Body of pancreas (tissue), 4 donors: Measurements from ENCODE around the gene HES6. TPM values are rescaled to one million over a fixed set of nuclear protein-coding genes. Genes with fewer than 3 reads are reported as not detected.

Experiments used
- ATAC-seq: fragments of 150-250 bp; one replicate; pipeline ENCODE4 v1.9.1; 2016
- DNase-seq, 4 donors: peaks; one replicate each; pipeline ENCODE4 v3.0.0-alpha.2; 2019
- H3K27ac ChIP-seq, 4 donors: fragments of 200-600 bp; sonication (generic); 1 replicate in 3 of 4; 2 replicates in 1 of 4; pipeline versions ENCODE4 v1.5.1 to v1.6.1; 2016 to 2019; ENCODE audit warnings: mild to moderate bottlenecking in 1 of 4, mixed read lengths in 1 of 4, moderate library complexity in 1 of 4
- H3K27me3 ChIP-seq, 2 donors: fragments of 200-600 bp; sonication (generic); one replicate each; pipeline ENCODE4 v1.6.0; 2016; ENCODE audit warnings: mild to moderate bottlenecking in 1 of 2
- H3K36me3 ChIP-seq, 2 donors: fragments of 200-600 bp; sonication (generic); replicated peaks in 1 of 2; 2 replicates each; pipeline ENCODE4 v1.5.1; 2016; ENCODE audit warnings: low read depth in 2 of 2; ENCODE audit not compliant: insufficient read depth in 1 of 2
- H3K4me1 ChIP-seq: fragments of 200-600 bp; sonication (generic); one replicate; pipeline ENCODE4 v1.6.0; 2016
- H3K4me3 ChIP-seq, 2 donors: fragments of 200-600 bp; sonication (generic); 1 replicate in 1 of 2; 2 replicates in 1 of 2; pipeline ENCODE4 v1.5.1; 2016 to 2019
- H3K9me3 ChIP-seq, 3 donors: fragments of 200-600 bp; sonication (generic); 1 replicate in 2 of 3; 2 replicates in 1 of 3; pipeline ENCODE4 v1.5.1; 2016
- POLR2A ChIP-seq, 3 donors: fragments of 450-650 bp; IDR thresholded peaks; one replicate each; pipeline ENCODE4 v1.6.1; 2016; ENCODE audit warnings: antibody characterized with exemption in 3 of 3, mild to moderate bottlenecking in 2 of 3
- WGBS, 2 donors: methylation state at CpG; one replicate each; pipeline ENCODE4 v1.1.5; 2017; 5-methylcytosine and 5-hydroxymethylcytosine counted together
- intact Hi-C: fragments of 100-400 bp; cut with DNase I; formaldehyde crosslinking; loops from one replicate; pipeline ENCODE4 v1.15.1; 2023
- total RNA-seq, 2 donors: library from RNA; depleted of rRNA; stranded (reverse); fragments of >200 nt; gene quantifications; one replicate each; pipeline ENCODE4 v1.1.0, GENCODE V29; 2016
- TF ChIP-seq, protein P1 (sequence below), 7 experiments: fragments of 450-650 bp in 4 of 7; fragments of 200-600 bp in 3 of 7; sonication (generic) in 3 of 7; IDR thresholded peaks; one replicate each; pipeline ENCODE4 v1.5.1; 2016 to 2019; ENCODE audit warnings: antibody characterized with exemption in 7 of 7

Gene HES6
- total RNA-seq, 2 donors from 2014 or later: 15.5 to 29.3 TPM

DNA sequence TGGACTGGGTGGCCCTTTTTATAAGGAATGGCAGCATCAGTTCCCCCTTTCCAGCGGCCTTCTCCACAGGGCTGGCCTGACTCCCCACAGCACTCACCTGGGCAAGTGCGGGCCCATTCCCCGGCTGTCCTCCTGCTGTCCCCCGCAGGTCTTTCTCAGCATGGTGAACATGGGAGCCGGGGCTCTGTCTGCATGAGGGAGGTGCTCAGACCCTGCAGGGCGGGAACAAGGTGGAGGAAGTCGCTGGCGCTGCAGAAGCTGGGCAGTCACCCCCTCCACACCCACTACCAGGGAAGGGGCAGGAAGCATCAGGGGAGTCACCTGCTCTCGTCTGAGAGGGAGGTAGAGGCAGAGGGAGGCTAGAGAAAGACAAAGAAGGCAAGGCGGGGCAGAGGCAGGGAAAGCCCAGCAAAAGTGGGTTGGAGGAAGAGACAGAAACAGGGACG is 12.2 kb downstream of the HES6 start:
- H3K4me1 ChIP-seq: peaks cover 44% of the 10 kb centered on the region
- no peak for TF ChIP-seq POLR2A (IDR thresholded peaks at IDR 0.05)
- TF ChIP-seq, protein P1, sequence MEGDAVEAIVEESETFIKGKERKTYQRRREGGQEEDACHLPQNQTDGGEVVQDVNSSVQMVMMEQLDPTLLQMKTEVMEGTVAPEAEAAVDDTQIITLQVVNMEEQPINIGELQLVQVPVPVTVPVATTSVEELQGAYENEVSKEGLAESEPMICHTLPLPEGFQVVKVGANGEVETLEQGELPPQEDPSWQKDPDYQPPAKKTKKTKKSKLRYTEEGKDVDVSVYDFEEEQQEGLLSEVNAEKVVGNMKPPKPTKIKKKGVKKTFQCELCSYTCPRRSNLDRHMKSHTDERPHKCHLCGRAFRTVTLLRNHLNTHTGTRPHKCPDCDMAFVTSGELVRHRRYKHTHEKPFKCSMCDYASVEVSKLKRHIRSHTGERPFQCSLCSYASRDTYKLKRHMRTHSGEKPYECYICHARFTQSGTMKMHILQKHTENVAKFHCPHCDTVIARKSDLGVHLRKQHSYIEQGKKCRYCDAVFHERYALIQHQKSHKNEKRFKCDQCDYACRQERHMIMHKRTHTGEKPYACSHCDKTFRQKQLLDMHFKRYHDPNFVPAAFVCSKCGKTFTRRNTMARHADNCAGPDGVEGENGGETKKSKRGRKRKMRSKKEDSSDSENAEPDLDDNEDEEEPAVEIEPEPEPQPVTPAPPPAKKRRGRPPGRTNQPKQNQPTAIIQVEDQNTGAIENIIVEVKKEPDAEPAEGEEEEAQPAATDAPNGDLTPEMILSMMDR (IDR thresholded peaks at IDR 0.05): no peak
- H3K36me3 ChIP-seq: no peaks in the 10 kb centered on the region
- H3K27ac ChIP-seq: no peak overlapping the region
- H3K4me3 ChIP-seq: no peak overlapping the region
- H3K9me3 ChIP-seq: no peaks in the 10 kb centered on the region
- intact Hi-C loops: no loop called here
- no peaks in the 10 kb centered on the region for H3K27me3 ChIP-seq
- DNase-seq (no peak), ATAC-seq (no peak)
- 90 to 96% methylated on average over 9 to 11 of the region's 11 CpGs for WGBS, 2 donors

- no peaks in the 10 kb centered on the region for H3K9me3 ChIP-seq
- DNase-seq (no peak), ATAC-seq (no peak)
- intact Hi-C loops: no loop called here
- H3K4me1 ChIP-seq: peaks cover 44% of the 10 kb centered on the region
- 87 to 90% methylated on average over 6 to 8 of the region's 8 CpGs for WGBS, 2 donors
- H3K27me3 ChIP-seq: no peaks in the 10 kb centered on the region
- no peak overlapping the region for H3K27ac ChIP-seq
- H3K4me3 ChIP-seq: no peak overlapping the region
- TF ChIP-seq, protein P1 (IDR thresholded peaks at IDR 0.05): no peak
- TF ChIP-seq POLR2A (IDR thresholded peaks at IDR 0.05): no peak
- H3K36me3 ChIP-seq: no peaks in the 10 kb centered on the region
Measured at GRCh38 chr2:238226698-238227586, 12.9 kb downstream of the HES6 start.

DNA sequence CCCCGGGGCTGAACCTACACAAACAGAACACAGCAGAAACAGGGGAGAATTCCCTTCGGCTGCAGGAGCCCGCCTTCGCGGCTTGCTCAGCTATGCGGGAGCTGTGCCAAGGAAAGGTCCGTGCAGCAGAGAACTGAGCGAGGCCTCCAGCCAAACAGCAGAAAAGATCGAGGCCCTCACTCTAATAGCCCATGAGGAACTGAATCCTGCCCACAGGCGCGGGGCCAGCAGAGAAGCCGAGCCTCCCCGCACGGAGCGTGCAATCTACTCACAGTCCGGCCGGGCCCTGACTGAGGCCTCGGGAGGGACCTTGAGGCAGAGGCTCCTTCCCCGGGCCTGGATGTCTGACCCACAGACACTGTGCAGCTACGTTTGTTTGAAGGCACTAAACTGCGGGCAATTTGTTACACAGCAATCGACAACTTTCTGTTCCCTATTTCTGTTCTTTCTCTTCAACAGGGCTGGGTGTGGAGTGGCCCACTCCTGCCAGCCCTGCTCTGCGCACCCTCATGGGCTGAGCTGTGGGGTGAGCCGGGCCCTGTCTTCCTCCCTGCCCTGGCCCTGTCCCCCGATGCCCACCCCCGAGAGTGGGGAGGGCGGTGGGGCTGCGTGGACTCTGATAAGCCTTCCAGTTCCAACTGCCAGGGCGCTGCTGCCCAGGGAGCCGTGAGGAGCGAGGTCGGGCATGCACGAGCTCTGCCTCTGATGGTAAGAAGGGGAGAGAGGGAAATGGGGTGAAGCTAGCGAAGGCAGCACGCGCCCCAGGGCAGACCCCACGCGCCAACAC is 13.7 kb downstream of the HES6 start:
- no peak overlapping the region for H3K27ac ChIP-seq
- TF ChIP-seq POLR2A (IDR thresholded peaks at IDR 0.05): no peak
- TF ChIP-seq, protein P1 (IDR thresholded peaks at IDR 0.05): no peak
- H3K4me1 ChIP-seq: peaks cover 37% of the 10 kb centered on the region
- intact Hi-C loops: no loop called here
- no peaks in the 10 kb centered on the region for H3K9me3 ChIP-seq
- H3K27me3 ChIP-seq: no peaks in the 10 kb centered on the region
- no peak for ATAC-seq
- WGBS, 2 donors: 80 to 87% methylated on average over 30 to 38 of the region's 38 CpGs
- no peaks in the 10 kb centered on the region for H3K36me3 ChIP-seq
- no peak overlapping the region for H3K4me3 ChIP-seq
- DNase-seq: peak in 2 of 4 donors; percentile 24 to 52

DNA sequence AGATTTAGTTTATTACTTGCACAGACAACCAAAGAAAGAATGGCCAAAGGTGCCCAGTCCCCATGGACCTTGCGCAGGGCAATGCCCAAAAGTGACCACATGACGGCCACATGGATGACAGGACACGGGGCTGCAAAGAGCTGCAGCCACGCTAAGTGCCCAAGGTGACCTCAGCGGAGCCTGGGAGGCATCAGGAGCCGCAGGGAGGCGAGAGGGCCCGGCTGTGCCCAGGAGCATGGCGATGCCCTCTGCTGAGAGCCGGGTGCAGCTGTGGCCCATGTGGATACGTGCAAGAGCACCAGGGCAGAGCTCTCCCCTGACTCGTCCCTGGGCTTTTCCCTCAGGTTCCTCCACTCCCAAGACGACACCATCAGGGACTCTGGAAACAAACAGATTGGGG is 14.7 kb downstream of the HES6 start:
- intact Hi-C loops: no loop called here
- Histone ChIP-seq H3K27me3 (no peaks in the 10 kb centered on the region), H3K4me3 (no peak overlapping the region), H3K4me1 (peaks cover 27% of the 10 kb centered on the region), H3K27ac (no peak overlapping the region), H3K36me3 (no peaks in the 10 kb centered on the region), H3K9me3 (no peaks in the 10 kb centered on the region)
- DNase-seq (no peak), ATAC-seq (no peak)
- no peak for TF ChIP-seq POLR2A (IDR thresholded peaks at IDR 0.05)
- TF ChIP-seq, protein P1 (IDR thresholded peaks at IDR 0.05): no peak
- WGBS, 2 donors: 85 to 93% methylated on average over 13 of the region's 13 CpGs
